ENCODE results near the gene ACOT7. TPM values are rescaled to one million over a fixed set of nuclear protein-coding genes. Genes with fewer than 3 reads are reported as not detected.

The ACOT7 gene
- total RNA-seq, 4 donors from 2014 or later = 15.0 to 38.7 (median 28.6) TPM

DNA sequence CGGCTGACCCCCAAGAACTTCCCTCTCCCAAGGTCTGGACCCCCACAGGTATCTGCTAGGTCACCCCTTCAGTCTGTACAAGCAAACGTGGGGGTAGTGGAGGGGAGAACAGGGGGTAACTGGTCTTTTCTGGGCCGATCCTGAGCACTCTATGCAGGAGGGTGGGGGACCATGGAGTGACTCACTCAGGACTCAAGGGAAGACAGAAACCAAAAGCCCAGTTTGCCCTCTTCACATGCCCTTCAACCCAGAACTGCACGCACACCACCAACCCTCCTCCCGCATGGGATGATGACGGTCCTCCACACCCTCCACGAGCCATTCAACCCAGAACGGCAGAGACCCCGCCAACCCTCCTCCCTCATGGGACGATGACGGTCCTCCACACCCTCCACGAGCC, 79.1 kb downstream of the ACOT7 start:
- TF ChIP-seq EP300 (IDR thresholded peaks at IDR 0.05) (no peak), POLR2A (IDR thresholded peaks at IDR 0.05; ENCODE audit: low read depth) (no peak), POLR2AphosphoS5 (IDR thresholded peaks at IDR 0.05) (no peak)
- TF ChIP-seq, protein P1, sequence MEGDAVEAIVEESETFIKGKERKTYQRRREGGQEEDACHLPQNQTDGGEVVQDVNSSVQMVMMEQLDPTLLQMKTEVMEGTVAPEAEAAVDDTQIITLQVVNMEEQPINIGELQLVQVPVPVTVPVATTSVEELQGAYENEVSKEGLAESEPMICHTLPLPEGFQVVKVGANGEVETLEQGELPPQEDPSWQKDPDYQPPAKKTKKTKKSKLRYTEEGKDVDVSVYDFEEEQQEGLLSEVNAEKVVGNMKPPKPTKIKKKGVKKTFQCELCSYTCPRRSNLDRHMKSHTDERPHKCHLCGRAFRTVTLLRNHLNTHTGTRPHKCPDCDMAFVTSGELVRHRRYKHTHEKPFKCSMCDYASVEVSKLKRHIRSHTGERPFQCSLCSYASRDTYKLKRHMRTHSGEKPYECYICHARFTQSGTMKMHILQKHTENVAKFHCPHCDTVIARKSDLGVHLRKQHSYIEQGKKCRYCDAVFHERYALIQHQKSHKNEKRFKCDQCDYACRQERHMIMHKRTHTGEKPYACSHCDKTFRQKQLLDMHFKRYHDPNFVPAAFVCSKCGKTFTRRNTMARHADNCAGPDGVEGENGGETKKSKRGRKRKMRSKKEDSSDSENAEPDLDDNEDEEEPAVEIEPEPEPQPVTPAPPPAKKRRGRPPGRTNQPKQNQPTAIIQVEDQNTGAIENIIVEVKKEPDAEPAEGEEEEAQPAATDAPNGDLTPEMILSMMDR (IDR thresholded peaks at IDR 0.05) = no peak
- no peak for DNase-seq (ENCODE audit: extremely low spot score)

DNA sequence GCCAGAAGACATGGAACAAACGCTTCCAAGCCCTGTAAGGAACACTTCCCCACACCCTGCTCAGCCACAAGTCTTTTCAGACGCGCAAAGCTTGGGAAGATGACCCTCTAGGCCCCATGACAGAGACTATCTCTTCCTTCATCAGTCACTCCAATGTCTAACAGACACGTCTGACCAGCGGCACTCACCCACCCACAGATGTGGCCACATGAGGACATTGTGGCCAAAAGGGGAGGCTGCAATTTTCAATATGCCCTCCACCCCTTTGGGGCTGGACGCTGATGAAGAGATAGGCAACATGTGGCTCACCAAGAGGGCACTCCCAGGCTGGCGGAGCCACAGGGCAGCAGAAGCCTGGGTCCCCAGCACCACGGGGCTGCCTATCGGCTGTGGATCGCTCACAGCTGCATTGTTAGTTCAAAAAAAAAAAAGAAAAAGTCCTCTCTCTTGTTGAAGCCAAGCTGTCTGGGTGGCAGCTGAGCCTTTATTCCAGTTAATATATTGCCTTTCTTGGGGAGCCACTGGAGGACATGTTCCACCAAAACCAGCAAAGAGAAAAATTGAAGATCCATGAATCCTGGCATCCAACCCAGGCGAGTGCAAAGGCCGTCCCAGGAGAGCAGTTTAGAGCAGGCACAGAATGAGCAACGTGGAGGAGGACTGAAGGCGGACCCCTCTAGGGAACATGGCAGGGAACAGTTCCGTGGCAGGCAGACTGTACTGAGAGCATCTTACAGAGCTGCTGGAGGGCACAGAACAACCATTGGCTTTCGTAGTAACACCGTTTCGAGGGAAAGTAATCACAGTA, 80.0 kb downstream of the ACOT7 start:
- Histone ChIP-seq H3K9me3 (no peaks in the 10 kb centered on the region), H3K4me3 (no peak overlapping the region), H3K27me3 (no peaks in the 10 kb centered on the region), H3K27ac (replicated peaks in 1 of 4) (no peak overlapping the region), H3K36me3 (peaks cover 4 to 15% (median 5%) of the 10 kb centered on the region in 4 donors), H3K4me1 (no peaks in the 10 kb centered on the region)
- 88% methylated on average over 18 of the region's 18 CpGs for WGBS
- intact Hi-C loops (cut with DNase I) = no loop called here
- no peak for TF ChIP-seq EP300 (IDR thresholded peaks at IDR 0.05)
- no peak for TF ChIP-seq POLR2AphosphoS5 (IDR thresholded peaks at IDR 0.05)
- TF ChIP-seq POLR2A (IDR thresholded peaks at IDR 0.05; ENCODE audit: low read depth) = no peak
- TF ChIP-seq, protein P1 (IDR thresholded peaks at IDR 0.05) = no peak
- DNase-seq (ENCODE audit: extremely low spot score) = no peak

More for the DNA sequence above, 79.1 kb downstream of the ACOT7 start:
- no peak overlapping the region for H3K27ac ChIP-seq (replicated peaks in 1 of 4)
- no peaks in the 10 kb centered on the region for H3K27me3 ChIP-seq
- intact Hi-C loops (cut with DNase I) = no loop called here
- H3K4me3 ChIP-seq = no peak overlapping the region
- H3K36me3 ChIP-seq = peaks cover 4 to 15% (median 5%) of the 10 kb centered on the region in 4 donors
- 95% methylated on average over 12 of the region's 12 CpGs for WGBS
- H3K9me3 ChIP-seq = no peaks in the 10 kb centered on the region
- no peaks in the 10 kb centered on the region for H3K4me1 ChIP-seq

DNA sequence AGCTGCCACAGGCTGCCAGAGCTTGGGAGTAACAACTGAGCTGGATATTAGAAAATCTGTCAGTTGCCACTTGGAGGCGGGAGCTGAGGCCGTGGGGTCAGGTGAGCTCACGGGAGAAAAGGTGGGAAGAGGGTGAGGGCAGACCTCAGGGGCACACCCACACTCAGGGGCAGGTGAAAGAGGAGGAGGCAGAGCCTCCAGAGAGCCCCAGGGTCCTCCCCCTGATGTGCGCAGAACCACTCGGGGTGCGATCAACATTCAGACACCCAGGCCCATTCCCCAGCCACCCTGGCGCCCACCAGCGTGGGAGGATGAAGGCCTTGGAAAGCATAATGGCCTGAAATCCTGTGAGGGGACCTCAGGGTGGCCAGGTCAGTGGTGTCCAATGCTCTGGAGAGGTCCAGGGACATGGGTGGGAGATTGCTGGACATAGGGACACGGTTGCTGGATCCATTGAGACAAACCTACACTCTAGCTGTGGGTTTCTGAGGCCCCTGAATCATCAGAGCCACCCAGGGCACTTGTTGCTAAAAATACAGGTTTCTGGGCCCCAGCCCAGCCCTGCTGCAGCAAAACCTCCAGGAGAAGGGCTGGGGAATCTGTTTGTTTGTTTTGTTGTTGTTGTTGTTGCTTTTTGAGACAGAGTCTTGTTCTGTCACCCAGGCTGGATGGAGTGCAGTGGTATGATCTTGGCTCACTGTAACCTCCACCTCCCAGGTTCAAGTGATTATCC, 83.3 kb downstream of the ACOT7 start:
- intact Hi-C loops (cut with DNase I) = no loop called here
- WGBS = 94% methylated on average over 6 of the region's 9 CpGs

DNA sequence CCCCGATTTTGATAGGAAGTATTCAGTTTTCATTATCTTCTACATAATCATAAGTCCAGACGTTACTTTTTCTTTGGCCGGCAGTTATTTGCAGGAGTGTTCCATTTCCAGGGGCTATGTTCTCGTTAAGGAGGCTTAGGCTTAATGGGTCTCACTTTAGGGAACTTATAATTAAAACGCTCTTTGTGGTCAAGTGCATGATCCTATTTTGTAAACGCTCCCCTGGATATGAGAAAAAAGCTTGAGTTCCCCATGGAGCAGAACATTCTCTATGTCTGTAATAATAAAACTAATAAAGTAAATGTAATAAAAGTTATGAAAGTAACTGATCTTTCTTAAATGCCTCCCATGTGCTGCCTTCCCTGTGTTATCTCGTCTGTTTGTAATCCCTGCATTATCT, 84.0 kb downstream of the ACOT7 start:
- no peaks in the 10 kb centered on the region for H3K4me1 ChIP-seq
- no peaks in the 10 kb centered on the region for H3K9me3 ChIP-seq
- no peak for DNase-seq (ENCODE audit: extremely low spot score)
- no peak for TF ChIP-seq POLR2A (IDR thresholded peaks at IDR 0.05; ENCODE audit: low read depth)
- no peak for TF ChIP-seq EP300 (IDR thresholded peaks at IDR 0.05)
- TF ChIP-seq, protein P1 (IDR thresholded peaks at IDR 0.05) = no peak
- no peak for TF ChIP-seq POLR2AphosphoS5 (IDR thresholded peaks at IDR 0.05)
- intact Hi-C loops (cut with DNase I) = no loop called here
- WGBS = 83% methylated on average over 7 of the region's 7 CpGs
- no peaks in the 10 kb centered on the region for H3K36me3 ChIP-seq
- no peak overlapping the region for H3K4me3 ChIP-seq
- no peaks in the 10 kb centered on the region for H3K27me3 ChIP-seq
- no peak overlapping the region for H3K27ac ChIP-seq (replicated peaks in 1 of 4)

More for the DNA sequence above, 83.3 kb downstream of the ACOT7 start:
- Histone ChIP-seq H3K9me3 (no peaks in the 10 kb centered on the region), H3K27me3 (no peaks in the 10 kb centered on the region), H3K36me3 (no peaks in the 10 kb centered on the region), H3K4me3 (no peak overlapping the region), H3K4me1 (no peaks in the 10 kb centered on the region), H3K27ac (replicated peaks in 1 of 4) (no peak overlapping the region)
- DNase-seq (ENCODE audit: extremely low spot score) = no peak
- no peak for TF ChIP-seq EP300 (IDR thresholded peaks at IDR 0.05)
- TF ChIP-seq POLR2A (IDR thresholded peaks at IDR 0.05; ENCODE audit: low read depth) = no peak
- TF ChIP-seq, protein P1 (IDR thresholded peaks at IDR 0.05) = no peak
- TF ChIP-seq POLR2AphosphoS5 (IDR thresholded peaks at IDR 0.05) = no peak

Data from esophagus muscularis mucosa (tissue), 4 donors.